ENCODE measurements around the gene CORO6.

CORO6 gene

GRCh38 chr17:29612094-29612403 lies 10.7 kb downstream of the CORO6 start:
- Histone ChIP-seq H3K79me2 (ENCODE audit: insufficient read depth, low read length) (no peaks in the 10 kb centered on the region), H3K9me3 (ENCODE audit: low read length) (no peaks in the 10 kb centered on the region), H3K9ac (ENCODE audit: low read length) (no peak overlapping the region), H3K4me2 (ENCODE audit: low read length) (no peak overlapping the region), H3K27me3 (ENCODE audit: insufficient read depth, low read length) (peaks cover 4% of the 10 kb centered on the region; the same call in 1 of the 2 replicates), H3K9me2 (ENCODE audit: low read depth, low read length) (no peaks in the 10 kb centered on the region), H3K4me1 (ENCODE audit: insufficient read depth, low read length, severe bottlenecking) (peaks cover 61% of the 10 kb centered on the region), H3K36me3 (ENCODE audit: insufficient read depth, low read length) (no peaks in the 10 kb centered on the region), H3F3A (ENCODE audit: insufficient read depth, low read length) (no peaks in the 10 kb centered on the region), H3K27ac (ENCODE audit: low read depth, low read length, poor library complexity, severe bottlenecking) (no peak overlapping the region), H2AFZ (ENCODE audit: low read length) (no peak overlapping the region), H4K20me1 (ENCODE audit: insufficient read depth, low read length) (no peaks in the 10 kb centered on the region), H3K4me3 (ENCODE audit: low read depth, low read length, poor library complexity, severe bottlenecking) (no peak overlapping the region)
- TF ChIP-seq CTCF (IDR thresholded peaks at IDR 0.05; ENCODE audit: low read length): no peak
- no peak for TF ChIP-seq EZH2 (IDR thresholded peaks at IDR 0.05; ENCODE audit: borderline replicate concordance, low read length)

DNA sequence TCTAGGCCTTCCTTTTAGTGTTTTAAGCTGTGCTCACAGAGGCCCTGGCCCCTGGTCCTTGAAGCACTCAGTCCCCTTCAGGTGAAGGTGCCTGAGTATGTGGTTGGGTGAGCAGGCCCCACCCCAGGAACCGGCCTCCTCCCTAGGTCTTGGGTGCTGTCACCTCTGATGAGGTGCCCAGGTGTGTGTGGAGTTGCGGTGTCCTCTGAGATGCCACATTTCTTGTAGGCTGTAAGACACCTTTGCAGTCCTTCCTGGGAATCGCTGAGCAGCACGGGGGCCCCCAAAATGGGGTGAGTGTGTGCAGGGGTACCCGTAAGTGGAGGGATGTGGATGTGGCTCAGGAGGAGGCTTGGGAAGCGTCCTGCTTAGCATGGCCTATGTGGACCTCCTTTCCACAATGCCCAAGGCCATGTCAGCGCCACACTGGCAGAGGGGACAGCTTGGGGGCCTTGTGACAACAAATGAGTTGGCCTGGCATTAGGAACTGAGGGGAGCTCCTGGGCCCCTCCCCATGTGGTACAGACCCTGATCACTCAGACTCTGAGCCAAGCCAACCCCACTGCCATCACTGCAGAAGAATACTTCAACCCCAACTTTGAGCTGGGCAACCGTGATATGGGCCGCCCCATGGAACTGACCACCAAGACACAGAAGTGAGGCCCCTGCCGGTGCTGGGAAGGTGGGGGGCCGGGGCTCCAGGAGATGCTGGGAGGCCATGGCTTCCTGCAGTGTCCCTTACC lies 11.2 kb downstream of the CORO6 start:
- no peaks in the 10 kb centered on the region for H3K79me2 ChIP-seq (ENCODE audit: insufficient read depth, low read length)
- H3K9ac ChIP-seq (ENCODE audit: low read length): no peak overlapping the region
- no peak overlapping the region for H3K4me2 ChIP-seq (ENCODE audit: low read length)
- H4K20me1 ChIP-seq (ENCODE audit: insufficient read depth, low read length): no peaks in the 10 kb centered on the region
- H3K36me3 ChIP-seq (ENCODE audit: insufficient read depth, low read length): no peaks in the 10 kb centered on the region
- no peaks in the 10 kb centered on the region for H3K9me2 ChIP-seq (ENCODE audit: low read depth, low read length)
- H3F3A ChIP-seq (ENCODE audit: insufficient read depth, low read length): no peaks in the 10 kb centered on the region
- no peak overlapping the region for H3K27ac ChIP-seq (ENCODE audit: low read depth, low read length, poor library complexity, severe bottlenecking)
- TF ChIP-seq CTCF (IDR thresholded peaks at IDR 0.05; ENCODE audit: low read length): no peak
- TF ChIP-seq EZH2 (IDR thresholded peaks at IDR 0.05; ENCODE audit: borderline replicate concordance, low read length): no peak
- H2AFZ ChIP-seq (ENCODE audit: low read length): no peak overlapping the region
- H3K27me3 ChIP-seq (ENCODE audit: insufficient read depth, low read length): peaks cover 3% of the 10 kb centered on the region; the same call in 1 of the 2 replicates
- no peak overlapping the region for H3K4me3 ChIP-seq (ENCODE audit: low read depth, low read length, poor library complexity, severe bottlenecking)
- H3K9me3 ChIP-seq (ENCODE audit: low read length): no peaks in the 10 kb centered on the region
- H3K4me1 ChIP-seq (ENCODE audit: insufficient read depth, low read length, severe bottlenecking): peaks cover 58% of the 10 kb centered on the region

GRCh38 chr17:29610395-29610794 lies 12.3 kb downstream of the CORO6 start:
- TF ChIP-seq CTCF (IDR thresholded peaks at IDR 0.05; ENCODE audit: low read length) (no peak), EZH2 (IDR thresholded peaks at IDR 0.05; ENCODE audit: borderline replicate concordance, low read length) (no peak)
- H3K9me2 ChIP-seq (ENCODE audit: low read depth, low read length): no peaks in the 10 kb centered on the region
- H3K27ac ChIP-seq (ENCODE audit: low read depth, low read length, poor library complexity, severe bottlenecking): no peak overlapping the region
- H3K79me2 ChIP-seq (ENCODE audit: insufficient read depth, low read length): no peaks in the 10 kb centered on the region
- H3K36me3 ChIP-seq (ENCODE audit: insufficient read depth, low read length): no peaks in the 10 kb centered on the region
- H3K4me2 ChIP-seq (ENCODE audit: low read length): no peak overlapping the region
- H3K4me1 ChIP-seq (ENCODE audit: insufficient read depth, low read length, severe bottlenecking): peaks cover 48% of the 10 kb centered on the region
- H3K4me3 ChIP-seq (ENCODE audit: low read depth, low read length, poor library complexity, severe bottlenecking): no peak overlapping the region
- no peak overlapping the region for H2AFZ ChIP-seq (ENCODE audit: low read length)
- no peaks in the 10 kb centered on the region for H4K20me1 ChIP-seq (ENCODE audit: insufficient read depth, low read length)
- no peaks in the 10 kb centered on the region for H3F3A ChIP-seq (ENCODE audit: insufficient read depth, low read length)
- H3K9ac ChIP-seq (ENCODE audit: low read length): no peak overlapping the region
- H3K9me3 ChIP-seq (ENCODE audit: low read length): no peaks in the 10 kb centered on the region
- no peaks in the 10 kb centered on the region; the same call in 1 of the 2 replicates for H3K27me3 ChIP-seq (ENCODE audit: insufficient read depth, low read length)

Data from OCI-LY1 (cell line).